H1 (cell line): ENCODE results near the gene CERS3. TPM values are rescaled to one million over a fixed set of nuclear protein-coding genes. Genes with fewer than 3 reads are reported as not detected.

Experiments
- RFX5 ChIP-seq: IDR thresholded peaks from 2 replicates; pipeline ENCODE4 v1.6.1; 2011; ENCODE audit warnings: low read depth, low read length, improper control_type of control experiment, borderline replicate concordance
- polyA plus RNA-seq, 7 experiments: library from polyadenylated mRNA; depleted of rRNA in 3 of 7; stranded (reverse) in 5 of 7; unstranded in 2 of 7; fragments of >200 nt in 5 of 7; fragments of 200-250 nt in 2 of 7; gene quantifications; 1 replicate in 5 of 7; 2 replicates in 1 of 7; 4 replicates in 1 of 7; pipeline versions ENCODE4 v1.2.1 to v1.2.3, GENCODE V29; 2011 to 2013; ENCODE audit warnings: missing spikeins in 2 of 7, mixed read lengths in 2 of 7
- total RNA-seq: library from RNA; stranded (reverse); fragmentation: NEBNext Ultra II Directional; extraction: Animal tissue kit (Norgen Biotek cat#: 25700); gene quantifications from 2 replicates; pipeline ENCODE4 v1.2.1, GENCODE V29; 2021

The CERS3 gene
- total and polyA plus RNA-seq, 2 of the 8 experiments (the other 6 are each of a cell fraction or from before 2014, with no cell fraction given) = 0.62 TPM; not detected in 1

DNA sequence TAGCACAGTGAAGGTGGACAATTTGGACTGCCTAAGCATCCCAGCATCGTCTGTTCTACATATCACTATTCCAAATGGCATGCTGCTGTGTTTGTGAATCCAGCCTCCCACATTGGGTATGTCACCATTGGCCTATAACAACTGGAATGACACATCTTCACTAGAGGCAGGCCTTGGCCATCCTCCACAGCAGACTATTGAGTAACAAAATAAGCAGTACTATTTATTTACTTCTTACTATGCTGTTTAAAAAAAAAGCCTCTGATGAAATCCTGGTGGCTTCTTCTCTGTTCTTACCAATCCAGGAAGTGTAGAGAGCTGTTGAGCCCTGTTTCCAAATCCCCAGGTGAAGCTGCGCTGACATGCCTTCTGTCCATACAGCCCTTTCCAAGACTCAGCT lies 30.6 kb upstream of the CERS3 start (continued):
- TF ChIP-seq RFX5 = no peak
